ENCODE results near the gene CHST2.
"Not testable (repeated sequence)": the region's sequence is repeated elsewhere in the genome, so short reads cannot be mapped to it uniquely, and the experiment has no call there.

Gene CHST2

GRCh38 chr3:143119009-143119914 lies at the start of gene CHST2:
Gene CHST2 (plus strand): TSS chr3:143119771. CDS start chr3:143120817, 1,046 bp downstream.
- DNase-seq (ENCODE audit: low read depth, low spot score): no peak

GRCh38 chr3:143070977-143071551 lies 48.5 kb upstream of the CHST2 start:
- DNase-seq (ENCODE audit: low read depth, low spot score): no peak

GRCh38 chr3:143071776-143072175 lies 47.8 kb upstream of the CHST2 start:
- no peak for DNase-seq (ENCODE audit: low read depth, low spot score)

GRCh38 chr3:143072298-143073020 lies 47.1 kb upstream of the CHST2 start:
- DNase-seq (ENCODE audit: low read depth, low spot score): not testable (repeated sequence)

GRCh38 chr3:143073541-143073940 lies 46.0 kb upstream of the CHST2 start:
- not testable (repeated sequence) for DNase-seq (ENCODE audit: low read depth, low spot score)

GRCh38 chr3:143073983-143074382 lies 45.6 kb upstream of the CHST2 start:
- DNase-seq (ENCODE audit: low read depth, low spot score): not testable (repeated sequence)

- DNase-seq (ENCODE audit: low read depth, low spot score): no peak
Observed at GRCh38 chr3:143078883-143079282, 40.7 kb upstream of the CHST2 start.

GRCh38 chr3:143080196-143080595 lies 39.4 kb upstream of the CHST2 start:
- DNase-seq (ENCODE audit: low read depth, low spot score): no peak

GRCh38 chr3:143081365-143081764 lies 38.2 kb upstream of the CHST2 start:
- DNase-seq (ENCODE audit: low read depth, low spot score): no peak

GRCh38 chr3:143081844-143082778 lies 37.5 kb upstream of the CHST2 start:
- no peak for DNase-seq (ENCODE audit: low read depth, low spot score)

- DNase-seq (ENCODE audit: low read depth, low spot score): no peak
Observed at GRCh38 chr3:143083781-143084180, 35.8 kb upstream of the CHST2 start.

- no peak for DNase-seq (ENCODE audit: low read depth, low spot score)
Observed at GRCh38 chr3:143084856-143085731, 34.5 kb upstream of the CHST2 start.

GRCh38 chr3:143088835-143089234 lies 30.7 kb upstream of the CHST2 start:
- no peak for DNase-seq (ENCODE audit: low read depth, low spot score)

GRCh38 chr3:143089965-143090364 lies 29.6 kb upstream of the CHST2 start:
- no peak for DNase-seq (ENCODE audit: low read depth, low spot score)

GRCh38 chr3:143090486-143090885 lies 29.1 kb upstream of the CHST2 start:
- no peak for DNase-seq (ENCODE audit: low read depth, low spot score)

- DNase-seq (ENCODE audit: low read depth, low spot score): no peak
Observed at GRCh38 chr3:143090976-143091837, 28.4 kb upstream of the CHST2 start.

GRCh38 chr3:143092191-143092590 lies 27.4 kb upstream of the CHST2 start:
- DNase-seq (ENCODE audit: low read depth, low spot score): no peak

- DNase-seq (ENCODE audit: low read depth, low spot score): no peak
Observed at GRCh38 chr3:143095813-143096212, 23.8 kb upstream of the CHST2 start.

GRCh38 chr3:143098032-143098764 lies 21.4 kb upstream of the CHST2 start:
- DNase-seq (ENCODE audit: low read depth, low spot score): no peak
